ENCODE measurements around the gene HINFP.

The HINFP gene

DNA sequence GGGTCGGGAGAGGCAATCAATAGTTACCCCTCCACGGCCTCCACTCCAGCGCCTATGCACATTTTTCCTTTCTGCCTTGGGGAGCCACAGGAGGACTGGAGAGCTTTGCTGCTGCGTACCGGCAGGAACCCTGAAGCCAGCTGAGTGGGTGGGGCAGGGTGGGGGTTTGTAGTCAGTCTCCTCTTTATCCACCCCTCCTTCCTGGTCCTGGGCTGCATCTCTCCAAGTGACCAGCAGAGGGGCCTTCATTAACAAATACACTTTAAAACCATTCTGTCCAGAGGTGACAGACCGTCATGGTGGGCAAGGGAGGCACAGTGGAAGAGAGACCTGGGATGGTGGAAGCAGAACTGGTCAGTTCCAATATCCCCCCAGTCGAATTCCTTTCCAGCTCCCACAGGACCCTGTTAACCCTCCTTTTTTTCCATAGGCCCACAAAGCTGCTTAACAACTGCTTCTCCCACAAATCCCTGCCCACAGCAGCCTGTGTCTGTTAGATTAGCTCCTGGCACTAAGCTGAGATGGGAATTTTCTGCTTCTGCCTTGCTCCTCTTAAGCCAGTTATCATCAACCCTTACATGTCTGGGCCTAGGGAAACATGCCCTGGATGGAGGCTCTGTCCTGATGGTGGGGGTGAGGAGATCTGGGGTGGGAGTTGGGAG, 23.6 kb downstream of the HINFP start:
- peak; percentile 55; the same call in 1 of the 2 replicates for TF ChIP-seq CTCF (IDR thresholded peaks at IDR 0.05; ENCODE audit: borderline replicate concordance, insufficient read depth, low read depth, low read length)
- H3K4me3 ChIP-seq (ENCODE audit: low read depth, low read length): no peak overlapping the region

DNA sequence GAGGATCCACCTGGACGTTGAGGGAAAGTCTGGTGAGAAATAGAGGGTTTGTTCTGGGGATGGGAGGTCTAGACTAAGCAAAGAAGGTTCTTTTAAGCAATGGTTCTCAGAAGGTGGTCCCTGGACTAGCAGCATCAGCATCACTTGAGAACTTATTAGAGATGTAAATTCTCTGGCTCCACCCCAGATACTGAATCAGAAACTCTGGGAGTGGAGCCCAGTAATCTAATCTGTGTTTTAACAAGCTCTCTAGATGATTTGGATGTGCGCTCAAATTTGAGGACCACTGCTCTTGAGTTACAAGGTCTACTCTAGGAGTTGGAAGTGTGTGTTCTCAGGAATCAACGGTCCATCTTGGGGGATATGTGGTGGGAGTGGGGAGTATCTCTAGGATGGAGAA, 24.2 kb downstream of the HINFP start:
- no peak for TF ChIP-seq CTCF (IDR thresholded peaks at IDR 0.05; ENCODE audit: borderline replicate concordance, insufficient read depth, low read depth, low read length)
- no peak overlapping the region for H3K4me3 ChIP-seq (ENCODE audit: low read depth, low read length)

DNA sequence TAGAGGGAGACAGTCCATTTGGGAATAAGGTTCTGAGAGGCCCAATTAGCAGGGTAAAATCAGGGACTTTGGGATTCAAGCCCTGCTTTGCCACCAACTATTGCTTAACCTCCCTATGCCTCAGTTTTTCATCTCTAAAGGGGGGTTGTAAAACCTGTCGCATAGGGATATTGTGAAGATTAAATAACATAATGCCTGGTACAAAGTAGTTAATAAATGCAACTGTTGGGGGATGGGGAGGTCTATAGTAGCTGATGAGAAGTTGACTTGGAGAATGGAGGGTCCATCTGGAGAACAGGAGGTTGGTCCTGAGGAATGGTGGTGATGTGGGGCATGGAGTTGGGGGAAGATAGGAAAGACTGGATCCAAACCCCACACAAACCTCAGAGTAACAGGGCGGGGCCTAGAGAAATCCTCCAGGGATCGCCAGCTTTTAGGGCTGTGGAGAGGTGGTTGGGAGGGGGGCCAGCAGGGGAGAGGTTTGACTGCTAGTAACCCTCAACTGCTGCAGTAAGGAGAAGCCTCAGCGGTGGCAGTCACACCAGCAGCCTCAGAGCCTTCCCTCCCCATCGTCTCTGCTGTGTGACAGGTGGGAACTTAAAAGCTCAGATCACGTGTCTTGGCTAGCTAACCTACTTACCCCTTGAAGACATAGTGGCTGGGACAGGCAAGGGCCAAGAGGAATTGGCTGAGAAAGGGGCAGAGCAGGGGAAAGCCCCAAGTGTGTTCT, 26.4 kb downstream of the HINFP start:
- no peak overlapping the region for H3K4me3 ChIP-seq (ENCODE audit: low read depth, low read length)

DNA sequence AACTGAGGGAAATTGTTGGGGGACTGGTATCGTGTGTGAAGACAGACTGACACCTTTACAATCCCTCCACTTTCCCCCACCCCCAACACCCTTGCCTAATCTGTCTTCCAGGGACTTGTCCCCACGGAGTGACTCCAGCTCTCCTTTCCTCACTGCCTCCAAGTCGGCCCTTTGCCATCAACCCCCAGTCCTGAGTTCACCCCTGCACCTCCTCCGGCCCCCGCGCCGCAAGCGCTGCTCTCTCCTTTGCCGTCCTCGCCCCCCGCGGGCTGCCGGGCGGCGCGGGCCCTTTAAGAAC, 27.3 kb downstream of the HINFP start:
- peak overlapping the region; percentile 18 for H3K4me3 ChIP-seq (ENCODE audit: low read depth, low read length)
- no peak for TF ChIP-seq CTCF (IDR thresholded peaks at IDR 0.05; ENCODE audit: borderline replicate concordance, insufficient read depth, low read depth, low read length)

More for the DNA sequence above, 26.4 kb downstream of the HINFP start:
- no peak for TF ChIP-seq CTCF (IDR thresholded peaks at IDR 0.05; ENCODE audit: borderline replicate concordance, insufficient read depth, low read depth, low read length)

DNA sequence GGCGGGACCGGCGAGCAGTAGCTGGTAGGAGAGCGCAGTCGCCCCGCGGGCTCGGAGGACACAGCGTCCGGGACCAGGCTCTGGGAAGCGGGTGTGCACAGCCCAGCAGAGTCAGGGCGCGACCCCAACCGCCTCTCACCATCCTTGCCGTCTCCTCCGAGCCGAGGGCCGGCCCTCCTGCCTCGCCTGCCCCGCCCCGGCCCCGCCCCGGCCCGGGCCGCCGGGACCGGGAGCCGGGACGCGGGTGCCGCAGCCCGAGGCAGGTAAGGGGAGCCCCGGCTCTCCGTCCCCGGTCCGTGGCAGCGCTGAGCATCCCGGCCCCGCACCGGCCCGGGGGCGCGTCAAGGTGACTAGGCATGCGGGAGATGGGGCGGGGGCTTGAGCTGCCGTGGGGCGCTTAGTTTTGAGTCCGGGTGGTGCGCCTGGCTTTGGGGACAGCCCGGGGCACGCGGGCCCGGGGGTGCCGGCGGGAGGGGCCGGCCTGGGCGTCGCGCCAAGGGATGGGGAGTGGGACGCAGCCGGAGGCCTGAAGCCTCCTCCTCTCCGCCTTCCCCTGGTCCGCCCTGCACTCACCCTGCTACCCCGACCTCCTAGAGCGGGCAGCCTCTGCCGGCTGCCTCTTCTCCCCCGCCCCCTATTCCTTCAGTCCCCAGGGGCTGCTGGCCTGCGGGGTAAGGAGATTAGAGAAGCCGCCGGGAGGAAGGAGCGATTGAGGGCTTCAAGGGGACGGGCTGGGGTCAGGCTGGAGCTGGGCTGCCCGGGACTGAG, 27.8 kb downstream of the HINFP start, which contains the start of gene ABCG4:
ABCG4 (plus strand) TSS at position 35 of the 768 bp plus-strand sequence. CDS start 914 bp downstream, outside the sequence.
- TF ChIP-seq CTCF (IDR thresholded peaks at IDR 0.05; ENCODE audit: borderline replicate concordance, insufficient read depth, low read depth, low read length): no peak
- peak within 1 kb of the TSS; percentile 18 for H3K4me3 ChIP-seq (ENCODE audit: low read depth, low read length)

- no peak for TF ChIP-seq CTCF (IDR thresholded peaks at IDR 0.05; ENCODE audit: borderline replicate concordance, insufficient read depth, low read depth, low read length)
- H3K4me3 ChIP-seq (ENCODE audit: low read depth, low read length): no peak overlapping the region
These were observed 28.5 kb downstream of the HINFP start for GRCh38 chr11:119149786-119150275.

Measured in GM12875 (cell line).